ACHN (cell line): Measurements from ENCODE around the gene RAB11FIP3.

Source experiments
- DNase-seq: peaks from one replicate; pipeline ENCODE4 v3.0.0-alpha.2; 2015
- in situ Hi-C: cut with HindIII; loops from 2 replicates; pipeline ENCODE4 v1.10.0; 2017; ENCODE audit warnings: low sequenced_read_pairs, low pct_ligation_motif_present, low pct_unique_long_range_greater_than_20kb

The RAB11FIP3 gene

GRCh38 chr16:565419-566330 is 140.2 kb downstream of the RAB11FIP3 start:
- DNase-seq, result no peak
- in situ Hi-C loops, result no loop called here

GRCh38 chr16:566475-567372 is 141.3 kb downstream of the RAB11FIP3 start, which contains the start of gene NHLRC4:
TSS of gene NHLRC4 (plus strand) at chr16:567005. CDS start at chr16:568048, 1,043 bp downstream.
- in situ Hi-C loops, result no loop called here
- peak; percentile 45 for DNase-seq

- in situ Hi-C loops, result no loop called here
- no peak for DNase-seq
Measured at GRCh38 chr16:567373-568256, 142.2 kb downstream of the RAB11FIP3 start.

GRCh38 chr16:568401-569258 is 143.2 kb downstream of the RAB11FIP3 start:
- in situ Hi-C loops, result no loop called here
- DNase-seq, result no peak

- DNase-seq, result peak; percentile 70
- in situ Hi-C loops, result no loop called here
Measured at GRCh38 chr16:569445-570254, 144.2 kb downstream of the RAB11FIP3 start, which contains the start of gene PIGQ. TSS of gene PIGQ (plus strand) at chr16:569968. CDS start at chr16:574075, 4,107 bp downstream.
